GM18867 (cell line): ENCODE results near the gene ACSL4.
A peak's percentile ranks its signal among the peaks of the same experiment; 100 is the strongest.
"Not testable (repeated sequence)": the region's sequence is repeated elsewhere in the genome, so short reads cannot be mapped to it uniquely, and the experiment has no call there.

Source experiments
- ATAC-seq: cut with Tn5 transposase; IDR thresholded peaks from one replicate; pipeline ENCODE4 v1.9.1; 2021; ENCODE audit warnings: mild to moderate bottlenecking, moderate library complexity; ENCODE audit not compliant: unreplicated experiment

Gene ACSL4

GRCh38 chrX:109732807-109733612 lies at the start of gene ACSL4:
Gene ACSL4, minus strand, starts transcription at chrX:109733257. Its CDS starts 49,894 bp downstream, at chrX:109683363.
- ATAC-seq: peak; percentile 81

- ATAC-seq: no peak
Observed at GRCh38 chrX:109777749-109778148, 44.7 kb upstream of the ACSL4 start.

GRCh38 chrX:109776986-109777385 lies 43.9 kb upstream of the ACSL4 start:
- ATAC-seq: no peak

- ATAC-seq: no peak
Observed at GRCh38 chrX:109776432-109776831, 43.4 kb upstream of the ACSL4 start.

- no peak for ATAC-seq
Observed at GRCh38 chrX:109775386-109775785, 42.3 kb upstream of the ACSL4 start.

- peak; percentile 95 for ATAC-seq
Observed at GRCh38 chrX:109774706-109775105, 41.6 kb upstream of the ACSL4 start.

GRCh38 chrX:109774136-109774535 lies 41.1 kb upstream of the ACSL4 start:
- no peak for ATAC-seq

GRCh38 chrX:109773374-109773773 lies 40.3 kb upstream of the ACSL4 start:
- ATAC-seq: peak; percentile 64

GRCh38 chrX:109770780-109771179 lies 37.7 kb upstream of the ACSL4 start:
- ATAC-seq: no peak

GRCh38 chrX:109760922-109761250 lies 27.8 kb upstream of the ACSL4 start:
- no peak for ATAC-seq

- ATAC-seq: no peak
Observed at GRCh38 chrX:109760209-109760921, 27.3 kb upstream of the ACSL4 start.

- ATAC-seq: no peak
Observed at GRCh38 chrX:109753256-109753655, 20.2 kb upstream of the ACSL4 start.

- no peak for ATAC-seq
Observed at GRCh38 chrX:109751698-109752097, 18.6 kb upstream of the ACSL4 start.

GRCh38 chrX:109749207-109749606 lies 16.1 kb upstream of the ACSL4 start:
- ATAC-seq: no peak

GRCh38 chrX:109747681-109748080 lies 14.6 kb upstream of the ACSL4 start:
- ATAC-seq: no peak

GRCh38 chrX:109742722-109743121 lies 9.7 kb upstream of the ACSL4 start:
- ATAC-seq: no peak

- ATAC-seq: not testable (repeated sequence)
Observed at GRCh38 chrX:109740896-109741295, 7.8 kb upstream of the ACSL4 start.

- no peak for ATAC-seq
Observed at GRCh38 chrX:109740433-109740809, 7.4 kb upstream of the ACSL4 start.

GRCh38 chrX:109739625-109740432 lies 6.8 kb upstream of the ACSL4 start:
- ATAC-seq: no peak

- no peak for ATAC-seq
Observed at GRCh38 chrX:109735202-109735744, 2.2 kb upstream of the ACSL4 start.

- peak; percentile 27 for ATAC-seq
Observed at GRCh38 chrX:109733613-109734083, 591 bp upstream of the ACSL4 start.
